Measurements from ENCODE around the gene SETD6.

Gene SETD6

DNA sequence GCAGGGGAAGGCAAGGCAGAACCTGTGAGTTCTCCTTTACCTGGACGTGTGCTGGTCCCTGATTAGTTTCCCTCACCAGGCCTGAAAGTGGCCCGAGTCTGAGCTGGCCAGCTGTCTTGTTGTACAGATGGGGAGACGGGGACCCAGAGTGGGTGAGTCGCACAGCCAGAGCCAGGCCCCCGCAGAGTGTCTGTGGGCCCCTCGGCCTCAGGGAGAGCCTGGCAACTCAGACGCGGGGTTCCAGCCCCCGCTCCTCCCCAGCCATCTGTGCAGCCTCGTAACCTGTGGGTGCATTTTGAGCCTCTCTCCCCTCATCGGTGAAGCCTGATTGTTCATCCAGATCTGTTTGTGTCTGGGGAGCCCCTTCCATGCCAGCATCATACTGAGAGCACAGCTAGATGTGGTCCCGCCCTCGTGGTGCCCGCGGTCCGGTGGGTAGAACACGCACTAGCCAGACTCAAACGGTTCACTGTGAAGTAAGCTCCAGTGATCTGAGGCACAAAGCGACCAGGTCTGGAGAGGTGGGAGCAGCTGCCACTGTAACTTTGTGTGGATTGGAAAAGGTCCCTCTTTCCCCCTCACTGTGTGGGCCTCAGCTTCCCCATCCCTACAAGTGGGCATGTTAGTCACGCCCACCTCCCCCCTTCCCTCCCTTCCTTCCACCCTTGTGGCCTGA is 21.4 kb upstream of the SETD6 start:
- no peak for DNase-seq (ENCODE audit: low read depth, low spot score)

DNA sequence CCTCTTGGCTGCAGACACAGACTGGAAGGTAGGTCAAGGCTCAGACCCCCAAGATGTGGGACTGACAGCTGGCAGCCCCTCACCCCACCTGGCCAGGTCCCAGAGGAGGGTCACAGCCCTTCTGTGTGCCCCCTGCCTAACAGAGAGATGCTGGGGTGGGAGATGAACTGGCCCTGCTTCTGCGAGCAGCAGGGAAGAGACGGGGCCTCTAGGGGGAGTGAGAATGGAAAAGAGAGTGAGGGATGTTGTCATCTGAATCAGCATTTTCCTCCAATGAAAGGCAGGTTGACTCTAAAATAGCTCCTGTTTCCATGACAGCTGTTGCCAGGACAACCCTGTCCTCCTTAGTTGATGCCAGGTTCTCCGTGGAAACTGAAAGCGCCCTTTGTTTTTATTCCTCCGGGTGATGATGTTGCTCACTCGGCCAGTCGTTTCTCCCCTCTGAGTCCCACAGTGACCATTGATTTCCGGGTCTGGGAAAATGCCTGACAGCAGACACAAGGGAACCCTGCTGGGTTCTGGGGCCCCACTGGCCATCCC is 20.3 kb upstream of the SETD6 start:
- DNase-seq (ENCODE audit: low read depth, low spot score), result peak; percentile 98

- DNase-seq (ENCODE audit: low read depth, low spot score), result no peak
These were observed 19.6 kb upstream of the SETD6 start for GRCh38 chr16:58495521-58496331.

- DNase-seq (ENCODE audit: low read depth, low spot score), result no peak
These were observed 17.8 kb upstream of the SETD6 start for GRCh38 chr16:58497468-58497867.

GRCh38 chr16:58497935-58498334 is 17.4 kb upstream of the SETD6 start:
- DNase-seq (ENCODE audit: low read depth, low spot score), result no peak

GRCh38 chr16:58498341-58499091 is 16.8 kb upstream of the SETD6 start:
- no peak for DNase-seq (ENCODE audit: low read depth, low spot score)

GRCh38 chr16:58499092-58499511 is 16.2 kb upstream of the SETD6 start:
- DNase-seq (ENCODE audit: low read depth, low spot score), result no peak

DNA sequence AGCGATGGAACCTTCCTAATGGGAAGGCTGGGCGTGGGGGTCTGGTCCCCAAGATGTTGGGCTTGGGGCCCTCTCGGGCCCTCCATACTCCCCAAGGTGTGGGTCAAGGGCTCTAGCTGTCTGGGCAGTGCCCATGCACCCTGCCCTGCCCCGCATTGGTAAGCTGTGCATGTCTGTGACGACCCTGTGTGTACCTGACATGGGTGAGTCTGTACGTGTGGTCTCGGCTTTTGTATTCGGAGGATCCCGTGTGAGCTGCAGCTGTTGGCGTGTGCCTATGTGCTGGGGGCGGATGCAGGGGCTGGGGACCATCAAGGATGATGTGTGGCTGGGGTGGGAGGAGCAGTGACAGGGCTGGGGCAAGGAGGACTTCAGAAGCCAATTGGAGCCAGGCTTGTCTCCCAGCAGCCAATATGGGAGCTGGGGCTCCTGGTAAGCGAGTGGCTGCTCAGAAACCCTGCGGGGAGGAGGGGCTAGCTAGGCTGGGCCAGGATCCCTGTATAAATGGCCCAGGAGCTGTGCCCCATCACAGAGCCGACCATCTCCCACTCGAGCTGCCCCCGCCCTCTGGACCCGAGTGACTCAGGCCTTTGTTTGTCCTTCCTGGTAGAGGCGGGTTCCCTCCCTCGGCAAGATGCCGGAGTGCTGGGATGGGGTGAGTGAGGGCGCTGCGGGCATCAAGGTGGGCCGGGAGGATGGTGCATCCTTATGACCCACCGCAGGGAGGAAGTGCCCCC is 15.5 kb upstream of the SETD6 start, which contains the start of gene NDRG4:
NDRG4 (plus strand) TSS at position 529 of the 737 bp plus-strand sequence; CDS start at position 635, 106 bp downstream.
- peak; percentile 97 for DNase-seq (ENCODE audit: low read depth, low spot score)

- DNase-seq (ENCODE audit: low read depth, low spot score), result peak; percentile 46
These were observed 14.7 kb upstream of the SETD6 start for GRCh38 chr16:58500430-58501241.

- DNase-seq (ENCODE audit: low read depth, low spot score), result peak; percentile 73
These were observed 13.8 kb upstream of the SETD6 start for GRCh38 chr16:58501242-58502131.

GRCh38 chr16:58502217-58502921 is 12.9 kb upstream of the SETD6 start:
- DNase-seq (ENCODE audit: low read depth, low spot score), result no peak

- no peak for DNase-seq (ENCODE audit: low read depth, low spot score)
These were observed 12.0 kb upstream of the SETD6 start for GRCh38 chr16:58503166-58503862.

GRCh38 chr16:58503863-58504688 is 11.2 kb upstream of the SETD6 start:
- no peak for DNase-seq (ENCODE audit: low read depth, low spot score)

DNA sequence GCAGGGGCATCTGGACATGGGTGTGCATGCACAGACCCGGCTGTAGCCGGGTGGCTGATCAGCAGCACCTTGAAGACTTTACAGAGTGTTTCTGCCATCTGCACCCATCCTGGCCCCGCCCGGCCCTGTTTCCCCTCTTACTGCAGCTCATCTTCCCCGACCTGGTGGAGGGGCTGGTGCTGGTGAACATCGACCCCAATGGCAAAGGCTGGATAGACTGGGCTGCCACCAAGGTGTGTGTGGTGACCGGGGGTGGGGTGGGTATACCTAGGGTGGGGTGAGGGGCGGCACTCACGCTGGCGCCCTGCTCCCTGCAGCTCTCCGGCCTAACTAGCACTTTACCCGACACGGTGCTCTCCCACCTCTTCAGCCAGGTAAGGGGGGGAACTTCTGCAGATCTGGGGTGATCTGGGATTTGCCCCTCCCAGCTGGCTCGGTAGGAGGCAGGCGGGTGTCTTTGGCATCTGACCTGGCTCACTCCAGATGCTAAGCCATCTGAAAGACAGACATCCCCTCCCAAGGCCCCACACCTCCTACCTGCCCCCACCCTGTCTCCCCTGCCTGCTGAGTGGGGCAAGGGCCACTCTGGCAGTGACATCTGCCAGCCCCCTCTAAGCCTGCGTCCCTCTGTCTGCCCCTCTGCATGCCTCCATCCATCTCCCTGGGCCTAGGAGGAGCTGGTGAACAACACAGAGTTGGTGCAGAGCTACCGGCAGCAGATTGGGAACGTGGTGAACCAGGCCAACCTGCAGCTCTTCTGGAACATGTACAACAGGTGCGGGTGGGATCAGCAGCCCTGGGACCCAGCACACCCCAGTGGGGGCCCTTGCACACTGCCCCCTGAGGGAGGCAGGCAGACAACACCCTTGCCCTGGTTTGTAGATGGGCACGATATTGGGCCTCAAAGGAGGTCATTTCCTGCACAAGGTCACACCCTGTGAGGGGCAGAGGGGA is 8.8 kb upstream of the SETD6 start:
- DNase-seq (ENCODE audit: low read depth, low spot score), result no peak

GRCh38 chr16:58507195-58507962 is 7.9 kb upstream of the SETD6 start:
- DNase-seq (ENCODE audit: low read depth, low spot score), result no peak
